Measurements from ENCODE around the gene NIT1. TPM values are rescaled to one million over a fixed set of nuclear protein-coding genes. Genes with fewer than 3 reads are reported as not detected.
A peak's percentile ranks its signal among the peaks of the same experiment; 100 is the strongest.

The NIT1 gene
- total and polyA plus RNA-seq, 2 of the 13 experiments (the other 11 are each of a cell fraction or from before 2014, with no cell fraction given): 22.7 to 31.0 TPM

DNA sequence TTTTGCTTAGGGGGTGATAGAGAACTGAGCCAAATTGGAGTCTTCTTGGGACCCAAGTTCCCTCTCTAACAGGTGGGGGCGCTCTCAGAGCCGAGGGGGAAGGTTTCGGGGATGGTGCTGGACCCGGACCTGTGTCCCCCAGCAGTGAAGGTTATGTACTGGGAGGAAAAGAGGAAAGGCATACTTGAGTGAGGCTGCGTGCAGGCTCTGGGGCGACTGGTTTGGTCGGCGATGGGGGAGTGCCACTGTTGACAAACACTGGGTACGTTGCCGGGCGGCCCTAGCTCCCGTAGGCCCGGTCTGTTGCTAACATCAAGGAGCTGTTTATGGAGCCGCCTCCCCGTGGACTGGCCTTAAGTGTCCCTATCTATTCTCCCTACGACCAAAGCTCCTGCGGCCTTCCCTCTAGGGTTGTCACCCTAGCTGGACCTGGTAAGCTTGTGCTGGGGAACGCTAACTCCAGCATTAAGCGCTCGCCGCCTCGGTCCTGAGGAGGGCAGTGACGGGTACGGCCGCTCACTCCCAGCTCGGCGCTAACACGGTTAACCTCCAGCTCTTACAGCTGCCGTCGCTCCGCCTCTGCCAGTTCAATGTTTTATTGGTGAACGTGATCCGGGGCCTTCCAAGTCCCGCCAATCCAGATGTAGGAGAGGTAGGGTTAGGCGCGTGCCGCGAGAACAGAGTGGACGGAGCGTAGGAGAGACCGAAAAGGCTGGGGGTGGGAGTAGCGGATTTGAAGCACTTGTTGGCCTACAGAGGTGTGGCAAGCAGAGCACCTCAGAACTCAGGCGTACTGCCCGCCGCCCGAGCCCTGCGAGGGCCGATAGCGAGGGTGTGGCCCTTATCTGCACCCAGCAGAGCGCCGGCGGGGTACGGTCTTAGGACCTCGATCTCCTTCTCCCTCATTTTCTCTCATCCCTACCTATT is 48.1 kb downstream of the NIT1 start, which contains the start of gene PPOX (continued):
- TF ChIP-seq ZNF737 (CRISPR knock-in tag; IDR thresholded peaks at IDR 0.05; ENCODE audit: borderline replicate concordance): no peak
- no peak for TF ChIP-seq ZNF34 (CRISPR knock-in tag; IDR thresholded peaks at IDR 0.05; ENCODE audit: borderline replicate concordance)
- no peak for TF ChIP-seq ZNF263 (CRISPR knock-in tag; IDR thresholded peaks at IDR 0.05)
- no peak; the same call in 1 of the 2 replicates for TF ChIP-seq KLF15 (CRISPR knock-in tag; IDR thresholded peaks at IDR 0.05; ENCODE audit: borderline replicate concordance)
- peak; percentile 86 for TF ChIP-seq TBX2 (CRISPR knock-in tag; IDR thresholded peaks at IDR 0.05; ENCODE audit: borderline replicate concordance)
- peak; percentile 49; the same call in 1 of the 2 replicates for TF ChIP-seq SAFB2 (CRISPR knock-in tag; IDR thresholded peaks at IDR 0.05; ENCODE audit: borderline replicate concordance, low read depth)
- TF ChIP-seq, protein P1, sequence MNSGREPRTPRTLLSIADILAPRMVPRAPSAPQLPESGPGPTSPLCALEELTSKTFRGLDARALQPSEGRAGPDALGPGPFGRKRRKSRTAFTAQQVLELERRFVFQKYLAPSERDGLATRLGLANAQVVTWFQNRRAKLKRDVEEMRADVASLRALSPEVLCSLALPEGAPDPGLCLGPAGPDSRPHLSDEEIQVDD (CRISPR knock-in tag; IDR thresholded peaks at IDR 0.05; ENCODE audit: borderline replicate concordance): 0 out of 2 replicates have a peak, but pooled peaks have one; percentile 22
- no peak; the same call in 1 of the 2 replicates for TF ChIP-seq DNMT3B (CRISPR knock-in tag; conservative IDR thresholded peaks at IDR 0.05)
- no peak for TF ChIP-seq RFX3 (CRISPR knock-in tag; IDR thresholded peaks at IDR 0.05)
- TF ChIP-seq ZNF878 (CRISPR knock-in tag; IDR thresholded peaks at IDR 0.05): no peak
- TF ChIP-seq, protein P2, sequence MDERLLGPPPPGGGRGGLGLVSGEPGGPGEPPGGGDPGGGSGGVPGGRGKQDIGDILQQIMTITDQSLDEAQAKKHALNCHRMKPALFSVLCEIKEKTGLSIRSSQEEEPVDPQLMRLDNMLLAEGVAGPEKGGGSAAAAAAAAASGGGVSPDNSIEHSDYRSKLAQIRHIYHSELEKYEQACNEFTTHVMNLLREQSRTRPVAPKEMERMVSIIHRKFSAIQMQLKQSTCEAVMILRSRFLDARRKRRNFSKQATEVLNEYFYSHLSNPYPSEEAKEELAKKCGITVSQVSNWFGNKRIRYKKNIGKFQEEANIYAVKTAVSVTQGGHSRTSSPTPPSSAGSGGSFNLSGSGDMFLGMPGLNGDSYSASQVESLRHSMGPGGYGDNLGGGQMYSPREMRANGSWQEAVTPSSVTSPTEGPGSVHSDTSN (CRISPR knock-in tag; IDR thresholded peaks at IDR 0.05): no peak
- no peak; the same call in 1 of the 2 replicates for TF ChIP-seq KDM3A (CRISPR knock-in tag; IDR thresholded peaks at IDR 0.05; ENCODE audit: low read depth)
- TF ChIP-seq, protein P3, sequence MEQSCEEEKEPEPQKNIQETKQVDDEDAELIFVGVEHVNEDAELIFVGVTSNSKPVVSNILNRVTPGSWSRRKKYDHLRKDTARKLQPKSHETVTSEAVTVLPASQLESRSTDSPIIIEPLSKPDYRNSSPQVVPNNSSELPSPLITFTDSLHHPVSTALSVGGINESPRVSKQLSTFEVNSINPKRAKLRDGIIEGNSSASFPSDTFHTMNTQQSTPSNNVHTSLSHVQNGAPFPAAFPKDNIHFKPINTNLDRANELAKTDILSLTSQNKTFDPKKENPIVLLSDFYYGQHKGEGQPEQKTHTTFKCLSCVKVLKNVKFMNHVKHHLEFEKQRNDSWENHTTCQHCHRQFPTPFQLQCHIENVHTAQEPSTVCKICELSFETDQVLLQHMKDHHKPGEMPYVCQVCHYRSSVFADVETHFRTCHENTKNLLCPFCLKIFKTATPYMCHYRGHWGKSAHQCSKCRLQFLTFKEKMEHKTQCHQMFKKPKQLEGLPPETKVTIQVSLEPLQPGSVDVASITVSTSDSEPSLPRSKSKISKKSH (CRISPR knock-in tag; IDR thresholded peaks at IDR 0.05; ENCODE audit: borderline replicate concordance): peak; percentile 23; the same call in 1 of the 2 replicates
- TF ChIP-seq ZNF883 (CRISPR knock-in tag; IDR thresholded peaks at IDR 0.05; ENCODE audit: not compliant biosample characterization): no peak
- TF ChIP-seq MBD4 (IDR thresholded peaks at IDR 0.05; ENCODE audit: borderline replicate concordance, low read length): no peak
- TF ChIP-seq, protein P4, sequence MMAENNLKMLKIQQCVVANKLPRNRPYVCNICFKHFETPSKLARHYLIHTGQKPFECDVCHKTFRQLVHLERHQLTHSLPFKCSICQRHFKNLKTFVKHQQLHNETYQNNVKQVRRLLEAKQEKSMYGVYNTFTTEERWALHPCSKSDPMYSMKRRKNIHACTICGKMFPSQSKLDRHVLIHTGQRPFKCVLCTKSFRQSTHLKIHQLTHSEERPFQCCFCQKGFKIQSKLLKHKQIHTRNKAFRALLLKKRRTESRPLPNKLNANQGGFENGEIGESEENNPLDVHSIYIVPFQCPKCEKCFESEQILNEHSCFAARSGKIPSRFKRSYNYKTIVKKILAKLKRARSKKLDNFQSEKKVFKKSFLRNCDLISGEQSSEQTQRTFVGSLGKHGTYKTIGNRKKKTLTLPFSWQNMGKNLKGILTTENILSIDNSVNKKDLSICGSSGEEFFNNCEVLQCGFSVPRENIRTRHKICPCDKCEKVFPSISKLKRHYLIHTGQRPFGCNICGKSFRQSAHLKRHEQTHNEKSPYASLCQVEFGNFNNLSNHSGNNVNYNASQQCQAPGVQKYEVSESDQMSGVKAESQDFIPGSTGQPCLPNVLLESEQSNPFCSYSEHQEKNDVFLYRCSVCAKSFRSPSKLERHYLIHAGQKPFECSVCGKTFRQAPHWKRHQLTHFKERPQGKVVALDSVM (CRISPR knock-in tag; IDR thresholded peaks at IDR 0.05): no peak
- no peak for TF ChIP-seq KLF12 (CRISPR knock-in tag; IDR thresholded peaks at IDR 0.05; ENCODE audit: borderline replicate concordance)
- TF ChIP-seq ZNF773 (CRISPR knock-in tag; IDR thresholded peaks at IDR 0.05; ENCODE audit: borderline replicate concordance): 0 out of 2 replicates have a peak, but pooled peaks have one; percentile 22
- TF ChIP-seq, protein P5, sequence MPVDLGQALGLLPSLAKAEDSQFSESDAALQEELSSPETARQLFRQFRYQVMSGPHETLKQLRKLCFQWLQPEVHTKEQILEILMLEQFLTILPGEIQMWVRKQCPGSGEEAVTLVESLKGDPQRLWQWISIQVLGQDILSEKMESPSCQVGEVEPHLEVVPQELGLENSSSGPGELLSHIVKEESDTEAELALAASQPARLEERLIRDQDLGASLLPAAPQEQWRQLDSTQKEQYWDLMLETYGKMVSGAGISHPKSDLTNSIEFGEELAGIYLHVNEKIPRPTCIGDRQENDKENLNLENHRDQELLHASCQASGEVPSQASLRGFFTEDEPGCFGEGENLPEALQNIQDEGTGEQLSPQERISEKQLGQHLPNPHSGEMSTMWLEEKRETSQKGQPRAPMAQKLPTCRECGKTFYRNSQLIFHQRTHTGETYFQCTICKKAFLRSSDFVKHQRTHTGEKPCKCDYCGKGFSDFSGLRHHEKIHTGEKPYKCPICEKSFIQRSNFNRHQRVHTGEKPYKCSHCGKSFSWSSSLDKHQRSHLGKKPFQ (CRISPR knock-in tag; IDR thresholded peaks at IDR 0.05; ENCODE audit: insufficient replicate concordance): peak; percentile 52
- TF ChIP-seq YEATS4 (CRISPR knock-in tag; IDR thresholded peaks at IDR 0.05; ENCODE audit: borderline replicate concordance): peak; percentile 84
- no peak; the same call in 1 of the 2 replicates for TF ChIP-seq ESRRA (CRISPR knock-in tag; IDR thresholded peaks at IDR 0.05; ENCODE audit: low read depth)
